WTC11 (cell line): ENCODE measurements around the gene KNDC1. TPM values are rescaled to one million over a fixed set of nuclear protein-coding genes. Genes with fewer than 3 reads are reported as not detected.
"Not testable (repeated sequence)": the region's sequence is repeated elsewhere in the genome, so short reads cannot be mapped to it uniquely, and the experiment has no call there.

ENCODE experiments used
- ATAC-seq: fragments of 200-7000 bp; cut with Tn5 transposase; 2 replicates; pipeline ENCODE4 v1.10.0; 2021; ENCODE audit warnings: mild to moderate bottlenecking, moderate library complexity
- CTCF ChIA-PET: fragments of 300-600 bp; sonication (Branson Sonifier 250); formaldehyde crosslinking; loops from one replicate; lab custom pipeline; 2021; ENCODE audit warnings: antibody characterized with exemption; lab: Charles Lee
- POLR2A ChIA-PET: fragments of 350-600 bp; sonication (Branson Sonifier 250); formaldehyde crosslinking; loops from one replicate; lab custom pipeline; 2021; ENCODE audit warnings: antibody characterized with exemption; lab: Charles Lee
- DNase-seq: peaks from one replicate; pipeline ENCODE4 v3.0.0; 2021; ENCODE audit warnings: low spot score
- H3K27ac Mint-ChIP-seq: 2 replicates; pipeline ENCODE4 v1.8.0; 2021; ENCODE audit warnings: mixed read lengths
- H3K27me3 Mint-ChIP-seq: 2 replicates; pipeline ENCODE4 v1.8.0; 2021; ENCODE audit warnings: low read depth, mild to moderate bottlenecking, moderate library complexity, mixed read lengths
- H3K36me3 Mint-ChIP-seq: 2 replicates; pipeline ENCODE4 v1.8.0; 2021; ENCODE audit warnings: mixed read lengths
- H3K4me1 Mint-ChIP-seq: 2 replicates; pipeline ENCODE4 v1.8.0; 2022; ENCODE audit warnings: mixed read lengths
- H3K4me3 Mint-ChIP-seq: 2 replicates; pipeline ENCODE4 v1.8.0; 2021; ENCODE audit warnings: mild to moderate bottlenecking, moderate library complexity, mixed read lengths
- H3K9me3 Mint-ChIP-seq: 2 replicates; pipeline ENCODE4 v1.8.0; 2021; ENCODE audit warnings: mixed read lengths
- CTCF ChIP-seq: fragments of 200-600 bp; IDR thresholded peaks from 2 replicates; pipeline ENCODE4 v1.8.0; 2022; ENCODE audit warnings: antibody characterized with exemption
- E2F5 ChIP-seq: sonication (generic); formaldehyde crosslinking; IDR thresholded peaks from 2 replicates; pipeline ENCODE4 v1.8.1; 2022; ENCODE audit warnings: mild to moderate bottlenecking, moderate library complexity, missing genetic modification reagents
- ETV6 ChIP-seq: sonication (generic); formaldehyde crosslinking; IDR thresholded peaks from 2 replicates; pipeline ENCODE4 v1.8.1; 2022; ENCODE audit warnings: mild to moderate bottlenecking, missing genetic modification reagents
- GTF2I ChIP-seq: fragments of 250-450 bp; sonication (Bioruptor Pico); conservative IDR thresholded peaks from 2 replicates; pipeline ENCODE4 v1.4.0; 2021; ENCODE audit warnings: mild to moderate bottlenecking
- HMGXB4 ChIP-seq: sonication (generic); formaldehyde crosslinking; IDR thresholded peaks from 2 replicates; pipeline ENCODE4 v1.8.1; 2023; ENCODE audit warnings: mild to moderate bottlenecking, moderate library complexity, missing genetic modification reagents
- IRF1 ChIP-seq: sonication (generic); formaldehyde crosslinking; IDR thresholded peaks from 2 replicates; pipeline ENCODE4 v1.8.0; 2023; ENCODE audit warnings: missing genetic modification reagents
- NFE2L1 ChIP-seq: sonication (generic); formaldehyde crosslinking; IDR thresholded peaks from 2 replicates; pipeline ENCODE4 v1.8.1; 2023; ENCODE audit warnings: missing genetic modification reagents
- NR1H2 ChIP-seq: sonication (generic); formaldehyde crosslinking; IDR thresholded peaks from 2 replicates; pipeline ENCODE4 v1.9.0; 2021; ENCODE audit warnings: mild to moderate bottlenecking, moderate library complexity, missing genetic modification reagents
- RORB ChIP-seq: fragments of 250-450 bp; sonication (Bioruptor Pico); IDR thresholded peaks from 2 replicates; pipeline ENCODE4 v1.9.0; 2021; ENCODE audit warnings: mild to moderate bottlenecking
- SOX15 ChIP-seq: fragments of 250-450 bp; sonication (Bioruptor Pico); IDR thresholded peaks from 2 replicates; pipeline ENCODE4 v1.9.0; 2021; ENCODE audit warnings: mild to moderate bottlenecking
- SP1 ChIP-seq: sonication (generic); formaldehyde crosslinking; conservative IDR thresholded peaks from 2 replicates; pipeline ENCODE4 v1.8.1; 2022; ENCODE audit warnings: missing genetic modification reagents
- STAT6 ChIP-seq: sonication (generic); formaldehyde crosslinking; conservative IDR thresholded peaks from 2 replicates; pipeline ENCODE4 v1.8.1; 2023; ENCODE audit warnings: mild to moderate bottlenecking, low read depth, missing genetic modification reagents, moderate library complexity
- ZNF423 ChIP-seq: fragments of 250-450 bp; sonication (Bioruptor Pico); IDR thresholded peaks from 2 replicates; pipeline ENCODE4 v2.1.2; 2022; ENCODE audit warnings: mild to moderate bottlenecking, moderate library complexity
- total RNA-seq: library from RNA; stranded (reverse); gene quantifications from 3 replicates; pipeline ENCODE4 v1.2.3, GENCODE V29; 2021

KNDC1 gene
- total RNA-seq, 1 experiment from 2014 or later = 26.6 TPM

- ChIA-PET CTCF (interaction anchor here (0.5 to 1.1 kb wide), 3 partner anchors 9 to 341 kb away, joined by 3 to 4 read pairs (median 3); no protein-coding TSS in a partner anchor), POLR2A (no interaction called here)
- H3K27ac Mint-ChIP-seq = peak overlapping the region; percentile 15
- no peak overlapping the region for H3K4me3 Mint-ChIP-seq
- H3K27me3 Mint-ChIP-seq = no peaks in the 10 kb centered on the region
- H3K9me3 Mint-ChIP-seq = no peaks in the 10 kb centered on the region
- ATAC-seq (no peak), DNase-seq (no peak)
- H3K4me1 Mint-ChIP-seq = no peaks in the 10 kb centered on the region
- no peak for TF ChIP-seq IRF1
- no peak for TF ChIP-seq STAT6 (CRISPR knock-in tag)
- no peak for TF ChIP-seq NFE2L1 (CRISPR knock-in tag)
- TF ChIP-seq SOX15 (CRISPR knock-in tag) = no peak
- no peak for TF ChIP-seq CTCF
- TF ChIP-seq NR1H2 = no peak
- TF ChIP-seq ZNF423 (CRISPR knock-in tag) = no peak
- no peak for TF ChIP-seq HMGXB4
- TF ChIP-seq GTF2I = no peak
- no peak for TF ChIP-seq ETV6 (CRISPR knock-in tag)
- TF ChIP-seq E2F5 (CRISPR knock-in tag) = no peak
- no peaks in the 10 kb centered on the region for H3K36me3 Mint-ChIP-seq
Observed at GRCh38 chr10:133135116-133135465, 24.9 kb upstream of the KNDC1 start.

GRCh38 chr10:133137486-133138145 lies 22.4 kb upstream of the KNDC1 start:
- DNase-seq, CTCF ChIA-PET, H3K36me3 Mint-ChIP-seq, H3K4me1 Mint-ChIP-seq, H3K27ac Mint-ChIP-seq, H3K27me3 Mint-ChIP-seq, POLR2A ChIA-PET, H3K4me3 Mint-ChIP-seq, ATAC-seq, H3K9me3 Mint-ChIP-seq: not testable (repeated sequence)

- Mint-ChIP-seq H3K36me3 (no peaks in the 10 kb centered on the region), H3K27ac (no peak overlapping the region), H3K27me3 (no peaks in the 10 kb centered on the region), H3K4me3 (no peak overlapping the region), H3K9me3 (no peaks in the 10 kb centered on the region), H3K4me1 (peaks cover 12% of the 10 kb centered on the region)
- ChIA-PET CTCF (interaction anchor here (0.6 to 1.8 kb wide), 7 partner anchors 15 to 177 kb away, joined by 3 to 5 read pairs (median 4); no protein-coding TSS in a partner anchor), POLR2A (no interaction called here)
- TF ChIP-seq SP1 (CRISPR knock-in tag) (peak; percentile 33), RORB (CRISPR knock-in tag) (no peak)
- no peak for DNase-seq
- peak; percentile 14; the same call in 1 of the 2 replicates for ATAC-seq
Observed at GRCh38 chr10:133139551-133140065, 20.4 kb upstream of the KNDC1 start.
